GM19043 (cell line): ENCODE results near the gene CACNB4.

Experiments used
- ATAC-seq: cut with Tn5 transposase; IDR thresholded peaks from one replicate; pipeline ENCODE4 v1.9.1; 2021; ENCODE audit warnings: low read depth; ENCODE audit not compliant: unreplicated experiment

The CACNB4 gene

DNA sequence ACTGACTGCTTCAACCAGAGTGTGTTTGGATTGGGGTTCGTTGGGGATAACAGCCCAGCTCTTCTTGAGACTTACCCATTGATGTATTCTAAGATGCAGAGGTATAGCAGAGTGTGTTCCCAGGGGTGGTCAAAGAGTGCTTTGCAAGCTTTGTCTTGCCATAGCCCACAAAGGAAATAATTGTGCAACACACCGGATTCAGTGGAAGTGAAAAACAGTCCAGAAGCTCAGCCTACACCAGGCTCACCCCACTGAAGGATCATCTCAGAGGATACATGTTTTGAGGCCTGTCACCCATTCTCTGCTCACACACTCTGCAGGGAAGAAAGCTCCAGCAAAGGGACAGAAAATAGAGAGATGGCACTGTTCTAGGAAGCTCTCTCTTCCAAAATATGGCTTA lies 9.6 kb downstream of the CACNB4 start:
- no peak for ATAC-seq

DNA sequence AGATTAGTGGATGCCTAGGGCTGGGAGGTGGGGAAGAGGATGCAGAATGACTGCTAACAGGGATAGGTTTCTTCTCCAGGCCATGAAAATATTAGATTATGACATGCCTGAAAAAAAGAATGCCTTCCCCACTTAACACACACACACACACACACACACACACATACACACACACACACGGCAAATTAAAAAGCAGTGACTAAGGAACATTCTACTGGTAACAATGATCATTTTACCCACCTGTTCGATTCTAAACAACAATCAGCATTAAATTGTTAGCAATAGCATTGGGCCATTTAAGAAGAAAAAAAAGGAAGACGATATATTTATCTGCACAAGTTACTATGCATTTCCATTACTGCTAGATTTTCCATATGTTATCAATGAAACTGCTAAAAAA lies 10.8 kb downstream of the CACNB4 start:
- no peak for ATAC-seq

DNA sequence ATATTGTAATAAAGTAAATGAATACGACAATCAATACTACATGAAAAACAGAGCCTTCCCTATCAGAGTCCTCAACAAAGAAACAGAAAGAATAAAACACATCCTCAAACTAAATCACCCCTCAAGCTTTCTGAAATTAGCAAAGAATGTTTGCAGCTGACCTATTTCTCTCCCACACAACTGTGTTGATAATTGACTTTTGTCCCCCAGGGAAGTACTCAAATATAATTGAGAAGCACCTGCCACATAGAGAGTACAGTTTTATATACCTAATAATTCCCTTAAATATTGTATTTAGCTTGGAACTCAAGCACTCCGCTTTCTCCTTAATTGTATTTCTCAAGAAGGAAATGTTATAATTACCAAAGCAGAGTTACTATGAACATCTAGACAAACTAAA lies 12.6 kb downstream of the CACNB4 start:
- no peak for ATAC-seq

DNA sequence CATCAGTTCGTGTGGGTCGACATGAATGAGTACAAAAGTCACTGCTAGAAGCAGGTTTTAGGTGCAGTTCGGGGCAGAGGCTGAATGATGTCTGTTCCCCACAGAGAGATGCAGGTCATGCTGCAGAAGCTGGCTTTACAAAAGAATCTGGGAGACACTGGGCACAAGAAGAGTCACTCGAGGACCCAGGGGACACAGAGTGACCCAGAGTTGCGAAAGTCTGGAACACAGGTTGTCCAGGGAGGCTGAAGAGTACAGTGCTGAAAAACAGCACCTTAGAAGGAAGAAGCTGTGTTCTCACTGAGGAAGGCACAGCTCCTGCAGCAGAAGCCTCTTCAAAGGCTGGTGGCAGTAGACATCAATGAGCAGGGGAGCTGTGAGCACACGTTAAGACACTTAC lies 14.8 kb downstream of the CACNB4 start:
- no peak for ATAC-seq

DNA sequence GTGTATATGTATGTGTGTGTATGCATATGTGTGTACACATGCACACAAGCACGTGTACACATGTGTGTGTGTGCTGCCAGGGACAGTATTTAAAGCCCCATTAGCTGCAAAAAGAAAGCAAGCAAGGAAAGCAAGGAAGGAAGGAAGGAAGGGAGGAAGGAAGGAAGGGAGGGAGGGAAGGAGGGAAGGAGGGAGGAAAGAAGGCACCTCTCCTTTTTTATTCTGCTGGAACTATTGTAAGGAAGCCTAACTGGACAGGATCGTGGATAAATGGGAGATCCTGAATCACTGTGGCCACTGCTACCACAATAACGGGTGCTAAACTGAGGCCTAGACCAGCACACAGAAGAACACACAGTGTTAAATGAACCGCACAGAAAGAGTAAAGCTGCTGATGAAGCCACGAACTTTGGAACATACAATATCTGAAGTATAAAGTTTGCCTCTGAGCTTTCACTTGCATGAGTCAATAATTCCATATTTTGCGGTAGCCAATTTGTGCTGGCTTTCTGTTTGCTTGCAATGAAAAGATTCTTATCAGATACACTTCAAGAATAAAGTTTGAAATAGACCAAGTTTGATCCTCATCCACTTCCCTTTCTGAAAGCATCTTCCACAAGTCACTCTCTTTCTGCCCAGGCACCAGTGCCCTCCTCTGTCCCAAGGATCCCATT lies 15.5 kb downstream of the CACNB4 start:
- no peak for ATAC-seq

DNA sequence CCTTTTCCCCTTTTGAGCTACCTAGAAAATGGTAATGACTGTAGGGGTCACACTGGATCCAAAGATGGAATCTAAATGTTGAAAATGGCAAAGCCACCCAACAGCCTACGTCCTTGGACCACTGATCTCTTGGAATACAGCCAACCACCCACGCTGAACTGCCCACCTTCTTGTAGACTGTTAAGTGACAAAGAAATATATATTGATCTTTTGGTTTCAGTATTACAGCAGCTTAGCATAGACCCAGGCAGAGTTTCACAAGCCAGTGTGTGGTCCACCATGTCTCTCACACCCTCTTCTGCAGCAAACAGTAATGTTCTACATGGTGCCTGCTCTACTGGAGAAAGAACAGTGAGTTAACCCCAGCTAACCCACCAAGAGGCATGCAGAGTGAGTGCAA lies 20.2 kb downstream of the CACNB4 start:
- ATAC-seq, result peak; percentile 62

DNA sequence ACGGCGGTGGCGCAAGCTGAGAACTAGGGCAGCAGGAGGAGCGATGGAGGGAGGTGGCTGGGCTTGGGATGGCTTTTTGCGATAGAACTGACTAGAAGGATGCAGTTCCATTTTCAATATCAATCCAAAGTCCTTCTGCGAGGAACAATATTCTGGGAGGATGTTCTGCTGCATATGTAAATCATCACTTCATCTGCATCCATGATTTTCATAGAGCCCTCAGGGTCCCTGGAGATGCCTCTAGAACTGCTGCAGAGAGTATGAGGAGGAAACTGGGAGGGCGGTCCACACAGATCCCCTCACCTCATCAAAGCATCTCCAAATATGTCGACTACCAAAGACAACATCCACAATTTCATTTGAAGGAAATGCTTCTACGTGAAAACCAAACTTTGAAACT lies 20.8 kb downstream of the CACNB4 start:
- no peak for ATAC-seq

DNA sequence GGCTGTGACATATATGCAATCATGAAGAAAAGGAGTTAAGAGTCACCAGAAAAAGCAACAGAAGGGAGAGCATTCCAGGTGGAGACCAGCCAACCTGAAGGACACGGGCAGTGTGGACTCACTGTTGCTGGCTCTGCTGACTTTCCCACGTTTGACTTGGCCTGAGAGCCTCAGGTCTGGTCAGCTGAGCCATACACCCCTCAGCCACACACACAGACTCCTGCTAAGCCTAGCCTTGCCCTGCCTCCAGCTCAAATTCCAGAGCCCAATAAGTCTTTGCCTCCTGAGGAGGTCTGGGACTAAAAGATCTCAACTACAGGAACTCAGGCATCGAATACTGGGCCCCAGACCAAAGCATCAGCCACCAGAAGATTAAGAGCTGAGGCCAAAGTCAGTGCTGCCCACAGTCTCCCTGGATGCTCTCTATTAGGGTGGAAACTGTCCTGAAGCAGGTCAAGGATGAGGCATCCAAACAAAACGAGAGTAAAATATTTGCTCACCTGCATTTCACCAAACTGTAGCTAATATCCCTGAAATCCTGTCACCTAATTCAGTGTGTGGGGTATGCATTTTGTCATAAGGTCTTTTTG lies 23.3 kb downstream of the CACNB4 start:
- no peak for ATAC-seq

DNA sequence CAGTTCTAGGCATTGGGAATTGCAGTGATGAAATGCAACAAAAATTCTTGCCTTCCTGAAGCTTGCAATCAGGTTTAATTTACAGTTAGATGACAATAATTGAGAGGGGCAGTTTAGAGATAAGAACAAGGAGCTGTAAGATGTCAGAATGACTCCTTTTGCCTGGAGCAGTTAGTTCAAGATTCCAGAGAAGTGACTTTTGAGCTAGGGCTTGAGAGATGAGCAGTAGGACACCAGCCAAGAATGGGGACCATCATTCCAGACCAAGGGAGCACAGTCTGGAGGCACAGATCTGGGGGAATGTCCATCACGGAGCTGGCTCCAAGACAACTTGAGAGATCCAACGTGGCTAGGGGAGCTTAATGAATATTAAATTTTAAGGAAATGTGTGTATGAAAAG lies 26.8 kb downstream of the CACNB4 start:
- ATAC-seq, result no peak

DNA sequence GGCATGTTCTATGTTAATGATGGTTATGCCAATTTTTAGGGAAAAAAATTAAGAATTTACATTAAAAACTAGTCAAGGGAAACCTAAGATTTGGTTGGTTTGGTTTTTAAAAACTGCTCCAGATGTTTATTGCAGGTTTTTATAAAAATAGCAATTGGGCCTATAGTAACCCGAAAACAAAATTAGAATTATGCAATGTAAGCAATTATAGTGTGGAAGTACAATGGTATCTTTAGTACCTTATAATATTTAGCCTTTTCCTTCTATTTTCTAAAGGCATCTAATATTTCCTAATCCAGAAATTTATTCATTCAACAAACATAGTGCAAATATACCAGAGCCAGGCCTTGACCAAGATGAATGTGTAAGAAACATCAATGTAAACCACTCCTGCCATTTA lies 27.3 kb downstream of the CACNB4 start:
- ATAC-seq, result no peak

DNA sequence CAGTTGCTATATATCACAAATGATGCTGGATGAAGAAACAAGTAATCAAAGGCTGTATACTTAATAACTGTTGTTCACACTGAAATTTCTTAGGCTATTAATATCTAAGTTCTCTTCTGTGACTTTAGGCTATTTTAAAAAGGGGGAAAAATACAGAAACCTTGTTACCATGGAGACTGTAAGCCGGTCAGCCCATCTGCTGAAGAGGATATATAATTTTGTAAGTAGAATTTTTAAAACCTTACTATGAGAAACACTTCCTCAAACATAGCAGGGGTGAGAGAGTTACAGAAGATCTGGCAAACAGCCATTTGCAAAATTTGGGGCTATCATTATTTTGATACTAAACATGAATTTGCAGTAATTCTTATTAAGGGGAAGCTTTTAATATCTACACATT lies 27.8 kb downstream of the CACNB4 start:
- ATAC-seq, result peak; percentile 79

DNA sequence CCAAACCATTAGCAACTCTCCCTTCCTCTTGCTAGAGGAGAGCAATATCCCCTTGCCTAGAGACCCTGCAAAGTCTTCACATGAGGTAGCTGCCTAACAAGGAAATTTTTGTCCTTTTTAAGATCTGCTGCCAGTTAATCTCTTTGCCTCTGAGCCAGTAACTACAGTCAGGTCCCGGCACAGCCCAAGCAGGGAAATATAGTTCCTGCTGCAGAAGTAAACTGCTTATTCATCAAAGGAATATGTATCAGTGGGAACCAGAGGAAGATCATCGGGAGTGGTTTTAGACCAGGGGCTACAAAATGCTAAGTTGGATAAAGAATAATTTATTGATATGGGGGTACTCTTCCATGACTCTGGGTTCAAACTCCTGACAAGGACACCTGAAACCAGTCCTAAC lies 30.6 kb downstream of the CACNB4 start:
- ATAC-seq, result no peak

DNA sequence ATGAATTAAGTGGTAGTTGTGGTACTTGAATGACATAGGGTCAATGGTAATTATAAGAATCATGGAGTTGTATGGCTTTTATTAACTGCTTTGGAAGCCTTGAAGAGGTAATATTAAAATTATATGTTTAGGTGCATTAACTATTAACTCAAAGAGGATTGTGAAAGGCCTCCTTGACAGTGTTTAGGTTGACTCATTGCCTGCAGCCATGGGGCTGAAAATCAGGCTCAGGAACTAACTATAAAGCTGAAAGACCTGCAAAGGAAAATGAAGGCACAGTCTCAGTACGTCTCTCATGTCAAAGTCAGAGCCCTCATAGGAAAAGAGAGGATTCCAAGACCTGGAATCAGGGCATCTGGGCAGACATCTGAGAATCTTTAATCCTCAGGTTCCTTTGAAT lies 31.0 kb downstream of the CACNB4 start:
- ATAC-seq, result no peak

DNA sequence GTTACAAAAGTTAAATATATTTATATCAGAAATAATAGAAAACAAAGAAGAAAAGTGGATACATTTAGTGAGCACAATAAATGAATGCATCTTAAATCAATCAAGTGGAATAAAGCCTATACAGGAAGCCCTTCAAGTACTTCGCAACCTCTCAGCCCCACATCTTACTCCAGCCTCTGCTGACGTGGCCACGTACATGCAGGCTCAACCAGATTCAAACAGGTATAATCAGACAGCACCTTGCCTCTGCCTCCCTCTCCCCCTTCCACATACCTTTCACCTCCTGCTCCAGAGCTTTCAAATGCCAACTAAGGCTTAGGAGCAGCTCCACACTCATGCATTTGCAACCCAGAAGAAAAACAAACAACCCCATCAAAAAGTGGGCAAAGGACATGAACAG lies 32.9 kb downstream of the CACNB4 start:
- no peak for ATAC-seq

DNA sequence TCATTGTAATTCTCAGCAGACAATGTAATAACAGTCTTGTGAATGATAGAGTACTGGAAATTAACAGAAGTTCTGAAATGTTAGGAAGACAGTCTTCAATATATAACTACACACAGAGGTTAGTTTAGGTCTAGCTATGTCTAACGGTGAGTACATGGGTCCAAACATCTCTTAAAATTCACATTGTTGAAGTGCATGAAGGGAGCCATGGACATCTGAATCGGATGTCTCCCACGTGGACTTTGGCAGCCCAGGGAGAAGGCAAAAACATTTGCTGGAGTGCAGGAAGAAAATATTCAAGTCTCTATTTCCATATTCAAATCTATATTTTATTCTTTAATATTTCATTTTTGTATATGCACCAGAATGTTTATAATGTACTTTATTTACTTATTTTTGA lies 34.8 kb downstream of the CACNB4 start:
- ATAC-seq, result no peak

DNA sequence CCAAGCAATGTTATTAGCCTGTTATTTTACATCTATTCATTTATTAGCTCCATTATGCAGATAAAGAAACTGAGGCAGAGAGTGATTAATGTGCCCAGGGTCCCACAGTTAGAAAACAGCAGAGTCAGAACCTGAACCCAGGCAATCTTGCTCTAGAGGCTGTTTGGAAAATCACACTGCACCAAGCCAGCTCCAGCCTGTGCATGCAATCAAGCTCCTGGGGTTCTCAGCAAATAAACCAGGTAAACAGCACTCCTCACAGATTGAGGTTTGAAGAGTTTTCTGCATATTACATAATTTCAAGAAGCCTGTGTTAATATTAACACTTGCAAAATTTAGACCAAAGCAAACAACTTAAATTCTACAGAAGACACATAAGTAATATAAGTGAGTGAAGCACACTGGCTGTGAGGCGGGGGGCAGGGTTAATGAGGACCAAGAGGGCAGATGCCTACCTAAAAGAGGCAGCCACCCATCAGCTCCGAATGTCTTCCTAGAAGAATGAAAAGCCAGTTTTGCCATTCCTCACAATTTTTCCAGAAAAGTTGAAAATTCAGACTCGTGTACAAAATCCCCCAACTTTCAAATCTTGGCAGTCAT lies 35.4 kb downstream of the CACNB4 start:
- ATAC-seq, result no peak

DNA sequence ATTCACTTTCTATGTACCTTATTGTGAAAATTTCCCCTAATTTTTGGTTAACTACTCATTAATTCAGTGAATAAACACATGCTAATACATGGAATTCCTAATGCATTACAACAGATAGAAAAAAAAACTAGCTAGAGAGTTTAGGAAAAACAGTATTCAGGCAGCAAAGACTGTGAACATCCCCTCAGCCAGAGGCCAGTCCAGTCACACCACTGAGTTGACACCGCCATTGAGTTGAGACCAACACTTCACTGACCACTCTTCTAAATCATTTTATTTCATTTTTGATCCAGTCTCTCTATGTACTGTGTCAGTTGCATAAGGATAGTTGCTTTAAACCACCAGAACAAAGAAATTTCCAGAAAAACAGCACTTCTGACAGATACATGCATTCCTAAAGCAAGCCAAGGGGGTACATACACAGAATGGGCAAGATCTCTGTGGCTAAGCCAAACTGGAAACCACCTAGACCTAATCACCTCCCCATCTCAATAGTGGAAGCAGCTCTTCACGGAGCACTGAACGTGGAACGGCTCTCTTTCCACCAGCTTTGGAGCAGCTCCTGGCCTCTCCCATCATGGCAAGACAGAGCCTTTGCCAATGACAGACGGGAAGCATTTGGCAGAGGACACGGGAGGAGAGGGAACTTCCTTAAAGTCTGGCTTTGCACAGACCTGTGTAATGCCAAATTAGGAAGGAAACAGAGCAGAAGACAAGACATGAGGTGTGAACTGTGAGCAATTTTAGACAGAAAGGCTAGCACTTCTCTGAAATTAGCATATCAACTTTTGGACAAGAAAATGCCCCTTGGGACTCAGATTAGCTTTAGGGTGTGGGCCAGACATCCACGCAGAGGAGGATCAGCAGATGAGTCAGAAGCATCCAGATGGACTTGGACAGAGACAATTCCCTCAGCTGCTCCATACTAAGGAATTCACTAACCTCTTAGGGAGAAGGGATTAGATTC lies 36.4 kb downstream of the CACNB4 start:
- ATAC-seq, result peak; percentile 60

DNA sequence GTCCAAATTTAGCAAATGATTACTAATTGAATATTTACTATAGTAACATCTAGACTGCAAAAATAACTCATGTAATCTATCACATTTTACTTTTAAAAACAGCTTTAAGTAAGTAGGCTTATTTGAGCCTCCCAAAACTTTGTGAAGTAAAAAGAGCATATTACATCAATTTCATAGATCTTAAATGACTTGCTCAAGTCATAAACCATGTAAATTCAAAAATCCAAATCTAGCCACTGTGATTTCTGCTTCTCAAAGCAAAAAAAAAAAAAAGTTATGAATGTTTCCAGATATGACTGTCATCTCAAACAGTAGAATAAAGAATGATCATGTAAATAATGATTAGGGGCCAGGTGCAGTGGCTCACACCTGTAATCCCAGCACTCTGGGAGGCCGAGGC lies 37.5 kb downstream of the CACNB4 start:
- no peak for ATAC-seq

DNA sequence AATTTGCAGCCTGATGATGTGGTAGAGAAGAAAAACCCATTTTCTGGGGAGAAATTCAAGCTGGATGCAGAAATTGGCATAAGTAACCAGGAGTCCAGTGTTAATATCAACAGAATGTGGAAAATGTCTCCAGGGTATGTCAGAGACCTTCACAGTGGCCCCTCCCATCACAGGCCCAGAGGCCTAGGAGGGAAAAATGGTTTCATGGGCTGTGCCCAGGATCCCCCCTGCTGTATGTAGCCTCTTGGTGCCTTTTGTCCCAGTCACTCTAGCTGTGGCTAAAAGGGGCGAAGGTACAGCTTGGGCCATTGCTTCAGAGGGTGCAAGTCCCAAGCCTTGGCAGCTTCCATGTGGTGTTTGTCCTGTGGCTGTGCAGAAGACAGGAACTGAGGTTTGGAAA lies 40.2 kb downstream of the CACNB4 start:
- ATAC-seq, result no peak

DNA sequence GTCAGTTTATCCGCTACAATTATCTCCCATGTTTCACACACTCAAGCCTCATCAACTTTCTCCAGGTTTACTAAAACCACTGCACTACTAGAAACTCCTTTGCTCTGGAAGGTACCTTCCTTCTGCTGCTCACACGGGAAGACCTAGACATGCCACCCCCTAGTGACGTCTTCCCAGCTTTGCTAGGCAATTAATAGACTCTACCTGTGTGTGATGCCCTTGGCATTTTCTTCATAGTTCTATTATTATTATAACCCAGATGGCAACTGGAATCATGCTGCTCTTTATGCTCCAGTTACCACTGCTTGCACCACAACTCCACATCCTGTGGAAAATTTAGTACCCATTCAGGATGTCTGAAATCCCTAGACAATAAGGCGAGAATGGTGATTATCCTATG lies 42.4 kb downstream of the CACNB4 start:
- ATAC-seq, result no peak

DNA sequence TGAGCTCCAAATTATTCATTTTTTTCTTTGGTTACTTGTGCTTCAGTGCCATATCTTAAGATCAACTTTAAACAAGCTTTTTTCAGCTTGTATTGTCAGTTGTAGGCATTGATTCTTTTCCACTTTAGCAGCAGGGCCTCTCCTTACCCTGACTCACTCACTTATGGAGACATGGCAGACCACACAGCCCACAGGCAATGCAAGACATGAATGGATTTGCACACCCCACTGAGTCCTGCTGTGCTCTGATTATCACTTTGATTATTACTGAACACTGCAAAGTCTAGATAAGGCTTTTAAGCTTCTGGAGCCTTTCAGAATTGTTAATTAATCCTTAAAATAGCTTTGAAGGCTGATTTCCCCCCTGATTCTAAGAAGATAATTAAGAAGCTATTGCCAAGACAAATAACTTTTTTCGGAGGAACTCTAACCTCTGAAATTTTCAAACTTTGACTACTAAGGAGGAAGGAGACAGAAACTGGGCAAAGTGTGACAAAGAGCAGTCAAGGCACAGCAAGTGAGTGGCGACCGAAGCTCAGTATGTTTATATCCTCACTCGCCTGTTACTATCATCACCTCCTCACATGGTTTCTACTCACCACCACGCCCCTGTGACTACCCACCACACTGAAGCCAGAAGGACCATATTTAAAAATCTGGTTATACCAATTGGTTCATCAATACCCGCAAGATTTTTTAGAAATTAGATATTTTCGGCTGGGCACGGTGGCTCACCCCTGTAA lies 43.3 kb downstream of the CACNB4 start:
- no peak for ATAC-seq
